Hepatocyte (in vitro differentiated cells): Measurements from ENCODE around the gene CCL17. TPM values are rescaled to one million over a fixed set of nuclear protein-coding genes. Genes with fewer than 3 reads are reported as not detected.

Experiments used
- DNase-seq: peaks from one replicate; pipeline ENCODE4 v3.0.0-alpha.2; 2016; ENCODE audit warnings: low spot score
- H2AFZ ChIP-seq: fragments of 200-600 bp; sonication (generic); 2 replicates; pipeline ENCODE4 v1.6.0; 2016; ENCODE audit warnings: antibody characterized with exemption, mild to moderate bottlenecking
- H3K27ac ChIP-seq: fragments of 200-600 bp; sonication (generic); 2 replicates; pipeline ENCODE4 v1.5.1; 2016; ENCODE audit warnings: mild to moderate bottlenecking
- H3K27me3 ChIP-seq: fragments of 200-600 bp; sonication (generic); 2 replicates; pipeline ENCODE4 v1.6.1; 2016
- H3K36me3 ChIP-seq: fragments of 200-600 bp; sonication (generic); replicated peaks from 2 replicates; pipeline ENCODE4 v1.5.1; 2016; ENCODE audit warnings: low read depth; ENCODE audit not compliant: insufficient read depth
- H3K4me1 ChIP-seq: fragments of 200-600 bp; sonication (generic); 2 replicates; pipeline ENCODE4 v1.5.1; 2016; ENCODE audit warnings: mild to moderate bottlenecking, moderate library complexity; ENCODE audit not compliant: insufficient read depth
- H3K4me2 ChIP-seq: fragments of 200-600 bp; sonication (generic); 2 replicates; pipeline ENCODE4 v1.6.0; 2016
- H3K4me3 ChIP-seq: fragments of 200-600 bp; sonication (generic); 2 replicates; pipeline ENCODE4 v1.5.1; 2016; ENCODE audit warnings: mild to moderate bottlenecking
- H3K79me2 ChIP-seq: fragments of 200-600 bp; sonication (generic); 2 replicates; pipeline ENCODE4 v1.6.0; 2017; ENCODE audit warnings: mild to moderate bottlenecking
- H3K9me2 ChIP-seq: fragments of 200-600 bp; sonication (generic); replicated peaks from 2 replicates; pipeline ENCODE4 v1.6.0; 2017; ENCODE audit warnings: mild to moderate bottlenecking; ENCODE audit not compliant: insufficient read depth
- H3K9me3 ChIP-seq: fragments of 200-600 bp; sonication (generic); 2 replicates; pipeline ENCODE4 v1.5.1; 2016; ENCODE audit warnings: low read depth, mild to moderate bottlenecking
- H4K20me1 ChIP-seq: fragments of 200-600 bp; sonication (generic); 2 replicates; pipeline ENCODE4 v1.6.0; 2016; ENCODE audit warnings: mild to moderate bottlenecking; ENCODE audit not compliant: insufficient read depth, poor library complexity, severe bottlenecking
- CTCF ChIP-seq: fragments of 200-600 bp; sonication (generic); IDR thresholded peaks from 2 replicates; pipeline ENCODE4 v1.5.1; 2016; ENCODE audit warnings: antibody characterized with exemption, mild to moderate bottlenecking; ENCODE audit not compliant: poor library complexity
- EZH2 ChIP-seq: fragments of 200-600 bp; sonication (generic); IDR thresholded peaks from 2 replicates; pipeline ENCODE4 v1.6.1; 2016; ENCODE audit warnings: antibody characterized with exemption, mild to moderate bottlenecking, borderline replicate concordance
- EZH2phosphoT487 ChIP-seq: fragments of 200-600 bp; sonication (generic); IDR thresholded peaks from one replicate; pipeline ENCODE4 v1.6.1; 2018; ENCODE audit warnings: antibody characterized with exemption, mild to moderate bottlenecking, low read depth, moderate library complexity; ENCODE audit not compliant: unreplicated experiment, severe bottlenecking
- WGBS: methylation state at CpG from one replicate; pipeline ENCODE4 v1.1.6; 2016; ENCODE audit warnings: low lambda C conversion rate; ENCODE audit errors: missing lambda C conversion rate; 5-methylcytosine and 5-hydroxymethylcytosine counted together
- polyA plus RNA-seq: library from polyadenylated mRNA; unstranded; fragments of >200 nt; fragmentation: Nextera tagmentation; extraction: Ambion mirVana; gene quantifications from 2 replicates; pipeline ENCODE4 v1.2.1, GENCODE V29; 2016
- total RNA-seq: library from RNA; depleted of rRNA; stranded (reverse); fragments of >200 nt; gene quantifications from 2 replicates; pipeline ENCODE4 v1.2.3, GENCODE V29; 2014

Gene CCL17
- total and polyA plus RNA-seq, 2 experiments from 2014 or later = not detected

- no peaks in the 10 kb centered on the region for H3K36me3 ChIP-seq
- H3K79me2 ChIP-seq = no peaks in the 10 kb centered on the region
- H3K4me2 ChIP-seq = no peak overlapping the region
- no peaks in the 10 kb centered on the region for H4K20me1 ChIP-seq
- 86% methylated on average over 7 of the region's 7 CpGs for WGBS
- H3K4me1 ChIP-seq = peaks cover 11% of the 10 kb centered on the region
- no peak overlapping the region for H3K4me3 ChIP-seq
- no peaks in the 10 kb centered on the region for H3K9me3 ChIP-seq
- DNase-seq = no peak
- no peak overlapping the region for H3K27ac ChIP-seq
- TF ChIP-seq CTCF (no peak), EZH2phosphoT487 (no peak), EZH2 (no peak)
- H3K9me2 ChIP-seq = no peaks in the 10 kb centered on the region
- H2AFZ ChIP-seq = no peak overlapping the region
- H3K27me3 ChIP-seq = no peaks in the 10 kb centered on the region
These were observed 9.2 kb downstream of the CCL17 start for GRCh38 chr16:57413733-57414132.

GRCh38 chr16:57416084-57416483 lies 11.5 kb downstream of the CCL17 start:
- no peaks in the 10 kb centered on the region for H3K36me3 ChIP-seq
- no peak for TF ChIP-seq CTCF
- no peak for TF ChIP-seq EZH2
- TF ChIP-seq EZH2phosphoT487 = no peak
- DNase-seq = no peak
- no peak overlapping the region for H3K4me3 ChIP-seq
- peaks cover 11% of the 10 kb centered on the region for H3K4me1 ChIP-seq
- H3K79me2 ChIP-seq = no peaks in the 10 kb centered on the region
- no peak overlapping the region for H3K27ac ChIP-seq
- H3K9me2 ChIP-seq = no peaks in the 10 kb centered on the region
- H3K27me3 ChIP-seq = no peaks in the 10 kb centered on the region
- no peak overlapping the region for H3K4me2 ChIP-seq
- H2AFZ ChIP-seq = peak overlapping the region; percentile 94
- H4K20me1 ChIP-seq = no peaks in the 10 kb centered on the region
- no peaks in the 10 kb centered on the region for H3K9me3 ChIP-seq
- WGBS = 92% methylated on average over 9 of the region's 16 CpGs

- no peaks in the 10 kb centered on the region for H3K9me2 ChIP-seq
- DNase-seq = no peak
- no peak overlapping the region for H3K4me2 ChIP-seq
- H3K4me1 ChIP-seq = peaks cover 11% of the 10 kb centered on the region
- H3K79me2 ChIP-seq = no peaks in the 10 kb centered on the region
- no peaks in the 10 kb centered on the region for H3K9me3 ChIP-seq
- no peaks in the 10 kb centered on the region for H4K20me1 ChIP-seq
- H2AFZ ChIP-seq = no peak overlapping the region
- no peaks in the 10 kb centered on the region for H3K27me3 ChIP-seq
- no peaks in the 10 kb centered on the region for H3K36me3 ChIP-seq
- H3K4me3 ChIP-seq = no peak overlapping the region
- TF ChIP-seq EZH2phosphoT487 (no peak), EZH2 (no peak), CTCF (no peak)
- H3K27ac ChIP-seq = no peak overlapping the region
- 75% methylated on average over 6 of the region's 6 CpGs for WGBS
These were observed 14.9 kb downstream of the CCL17 start for GRCh38 chr16:57419506-57419905.
